GM19239 (cell line): ENCODE results near the gene NCOA1.

Source experiments
- DNase-seq: peaks from one replicate; pipeline ENCODE4 v3.0.0; 2011; ENCODE audit warnings: low spot score; ENCODE audit not compliant: insufficient read length
- FAIRE-seq: peaks from 2 replicates; lab custom pipeline; 2011; peaks lifted over from hg19 to GRCh38; lab: Jason Lieb, UNC

The NCOA1 gene

GRCh38 chr2:24501813-24502212 lies 10.8 kb downstream of the NCOA1 start:
- FAIRE-seq (peak; percentile 60), DNase-seq (no peak)

GRCh38 chr2:24505534-24506275 lies 14.7 kb downstream of the NCOA1 start:
- DNase-seq: no peak
- FAIRE-seq: no peak

GRCh38 chr2:24507549-24507948 lies 16.5 kb downstream of the NCOA1 start:
- FAIRE-seq (no peak), DNase-seq (no peak)

- no peak for FAIRE-seq
- no peak for DNase-seq
These were observed 17.8 kb downstream of the NCOA1 start for GRCh38 chr2:24508878-24509277.

- FAIRE-seq: peak; percentile 84
- DNase-seq: no peak
These were observed 18.4 kb downstream of the NCOA1 start for GRCh38 chr2:24509425-24509824.

GRCh38 chr2:24509840-24510239 lies 18.8 kb downstream of the NCOA1 start:
- DNase-seq (no peak), FAIRE-seq (peak; percentile 56)

- FAIRE-seq: peak; percentile 66
- DNase-seq: no peak
These were observed 19.7 kb downstream of the NCOA1 start for GRCh38 chr2:24510771-24511170.

- FAIRE-seq: peak; percentile 84
These were observed 20.1 kb downstream of the NCOA1 start for GRCh38 chr2:24511198-24511597.

GRCh38 chr2:24511894-24512293 lies 20.8 kb downstream of the NCOA1 start:
- DNase-seq: no peak
- no peak for FAIRE-seq

More at GRCh38 chr2:24511198-24511597, 20.1 kb downstream of the NCOA1 start:
- DNase-seq: no peak

GRCh38 chr2:24512404-24512803 lies 21.4 kb downstream of the NCOA1 start:
- FAIRE-seq (no peak), DNase-seq (no peak)

GRCh38 chr2:24512831-24513230 lies 21.8 kb downstream of the NCOA1 start:
- FAIRE-seq (peak; percentile 82), DNase-seq (no peak)

GRCh38 chr2:24513281-24514071 lies 22.4 kb downstream of the NCOA1 start:
- DNase-seq (no peak), FAIRE-seq (no peak)

GRCh38 chr2:24514820-24515219 lies 23.8 kb downstream of the NCOA1 start:
- DNase-seq (no peak), FAIRE-seq (no peak)

- FAIRE-seq (no peak), DNase-seq (no peak)
These were observed 24.3 kb downstream of the NCOA1 start for GRCh38 chr2:24515335-24515734.

GRCh38 chr2:24515831-24516230 lies 24.8 kb downstream of the NCOA1 start:
- FAIRE-seq (no peak), DNase-seq (no peak)

GRCh38 chr2:24517247-24517646 lies 26.2 kb downstream of the NCOA1 start:
- FAIRE-seq (peak; percentile 90), DNase-seq (no peak)

- FAIRE-seq: no peak
- no peak for DNase-seq
These were observed 29.1 kb downstream of the NCOA1 start for GRCh38 chr2:24520175-24520574.

- DNase-seq: no peak
- no peak for FAIRE-seq
These were observed 30.3 kb downstream of the NCOA1 start for GRCh38 chr2:24521162-24521857.

GRCh38 chr2:24521975-24522639 lies 31.1 kb downstream of the NCOA1 start:
- DNase-seq (no peak), FAIRE-seq (no peak)

GRCh38 chr2:24527536-24527935 lies 36.5 kb downstream of the NCOA1 start:
- FAIRE-seq: no peak
- no peak for DNase-seq
